Mesenchymal stem cell (in vitro differentiated cells and primary cell): ENCODE measurements around the gene TAL2.

ENCODE experiments used
- DNase-seq: peaks from one replicate; pipeline ENCODE4 v3.0.0-alpha.2; 2013
- H2AFZ ChIP-seq: one replicate; pipeline ENCODE4 v1.6.1; 2013; ENCODE audit warnings: low read depth, mild to moderate bottlenecking, control low read depth, inconsistent platforms, low read length, moderate library complexity
- H2AK5ac ChIP-seq: 2 replicates; pipeline ENCODE4 v1.6.1; 2013; ENCODE audit warnings: low read length, moderate library complexity, mild to moderate bottlenecking, inconsistent platforms; ENCODE audit not compliant: severe bottlenecking
- H2BK120ac ChIP-seq: one replicate; pipeline ENCODE4 v1.6.1; 2013; ENCODE audit warnings: low read depth, mild to moderate bottlenecking, inconsistent platforms, low read length, moderate library complexity
- H2BK12ac ChIP-seq, 2 experiments: one replicate each; pipeline ENCODE4 v1.6.1; 2013; ENCODE audit warnings: inconsistent platforms in 2 of 2, low read length in 2 of 2, mild to moderate bottlenecking in 2 of 2, moderate library complexity in 2 of 2, control low read depth in 1 of 2
- H2BK15ac ChIP-seq: one replicate; pipeline ENCODE4 v1.6.1; 2013; ENCODE audit warnings: mild to moderate bottlenecking, low read depth, inconsistent platforms; ENCODE audit not compliant: poor library complexity, severe bottlenecking
- H2BK5ac ChIP-seq: 2 replicates; pipeline ENCODE4 v1.6.1; 2013; ENCODE audit warnings: low read depth, mild to moderate bottlenecking, low read length, control low read depth, inconsistent platforms; ENCODE audit not compliant: poor library complexity, severe bottlenecking
- H3K14ac ChIP-seq, 2 experiments: one replicate each; pipeline ENCODE4 v1.6.1; 2013; ENCODE audit warnings: inconsistent platforms in 2 of 2, low read length in 2 of 2, control low read depth in 1 of 2, mild to moderate bottlenecking in 1 of 2, moderate library complexity in 1 of 2
- H3K18ac ChIP-seq, 2 experiments: one replicate each; pipeline ENCODE4 v1.6.1; 2013; ENCODE audit warnings: inconsistent platforms in 2 of 2, low read length in 2 of 2, control low read depth in 1 of 2, low read depth in 1 of 2, mild to moderate bottlenecking in 1 of 2
- H3K23ac ChIP-seq, 2 experiments: one replicate each; pipeline ENCODE4 v1.6.1; 2013; ENCODE audit warnings: inconsistent platforms in 2 of 2, low read length in 2 of 2, mild to moderate bottlenecking in 2 of 2, moderate library complexity in 2 of 2, control low read depth in 1 of 2
- H3K27ac ChIP-seq: 2 replicates; pipeline ENCODE4 v1.5.1; 2013; ENCODE audit warnings: mild to moderate bottlenecking, moderate library complexity, low read length, control low read depth, inconsistent platforms; ENCODE audit not compliant: poor library complexity, severe bottlenecking
- H3K27me3 ChIP-seq, 2 experiments: 2 replicates each; pipeline versions ENCODE4 v1.6.1 to v1.7.0; 2013; ENCODE audit warnings: low read length in 2 of 2, mild to moderate bottlenecking in 2 of 2, moderate library complexity in 2 of 2, control low read depth in 1 of 2, inconsistent platforms in 1 of 2; ENCODE audit not compliant: control insufficient read depth in 1 of 2, insufficient read depth in 1 of 2
- H3K36me3 ChIP-seq, 2 experiments: 2 replicates each; pipeline versions ENCODE4 v1.6.1 to v1.7.0; 2013; ENCODE audit warnings: low read length in 2 of 2, control low read depth in 1 of 2, inconsistent platforms in 1 of 2, low read depth in 1 of 2, mild to moderate bottlenecking in 1 of 2; ENCODE audit not compliant: insufficient read depth in 2 of 2, control insufficient read depth in 1 of 2
- H3K4ac ChIP-seq, 2 experiments: one replicate each; pipeline ENCODE4 v1.6.1; 2013; ENCODE audit warnings: inconsistent platforms in 2 of 2, low read length in 2 of 2, mild to moderate bottlenecking in 2 of 2, moderate library complexity in 2 of 2, control low read depth in 1 of 2, low read depth in 1 of 2
- H3K4me1 ChIP-seq: 2 replicates; pipeline ENCODE4 v1.6.1; 2013; ENCODE audit warnings: low read depth, low read length, control low read depth; ENCODE audit not compliant: control insufficient read depth, insufficient read depth
- H3K4me2 ChIP-seq: 2 replicates; pipeline ENCODE4 v1.6.1; 2013; ENCODE audit warnings: low read length, mild to moderate bottlenecking, inconsistent platforms; ENCODE audit not compliant: poor library complexity, severe bottlenecking
- H3K4me3 ChIP-seq, 2 experiments: 2 replicates each; pipeline versions ENCODE4 v1.5.1 to v1.7.0; 2013; ENCODE audit warnings: low read length in 2 of 2, mild to moderate bottlenecking in 2 of 2, control low read depth in 1 of 2, low read depth in 1 of 2; ENCODE audit not compliant: insufficient read depth in 1 of 2
- H3K79me1 ChIP-seq: replicated peaks from 2 replicates; pipeline ENCODE4 v1.6.1; 2013; ENCODE audit warnings: mild to moderate bottlenecking, control low read depth, low read length, inconsistent platforms; ENCODE audit not compliant: poor library complexity, severe bottlenecking
- H3K9ac ChIP-seq: 2 replicates; pipeline ENCODE4 v1.7.0; 2013; ENCODE audit warnings: mild to moderate bottlenecking, low read length, moderate library complexity
- H3K9me3 ChIP-seq: 2 replicates; pipeline ENCODE4 v1.7.0; 2013; ENCODE audit warnings: mild to moderate bottlenecking, low read length; ENCODE audit not compliant: control insufficient read depth
- H4K8ac ChIP-seq: one replicate; pipeline ENCODE4 v1.6.1; 2013; ENCODE audit warnings: inconsistent platforms, mild to moderate bottlenecking, low read length, moderate library complexity
- H4K91ac ChIP-seq: one replicate; pipeline ENCODE4 v1.6.1; 2013; ENCODE audit warnings: mild to moderate bottlenecking, low read length, inconsistent platforms
- WGBS: methylation state at CpG from one replicate; pipeline ENCODE4 v1.1.7; 2013; ENCODE audit warnings: mixed read lengths; 5-methylcytosine and 5-hydroxymethylcytosine counted together

The TAL2 gene

GRCh38 chr9:105706156-105706555 is 43.9 kb downstream of the TAL2 start:
- H3K27ac ChIP-seq: no peak overlapping the region
- no peak overlapping the region for H2BK12ac ChIP-seq
- no peak overlapping the region for H3K4me2 ChIP-seq
- no peak overlapping the region for H3K23ac ChIP-seq
- H3K27me3 ChIP-seq: no peaks in the 10 kb centered on the region
- DNase-seq: no peak
- no peak overlapping the region for H2AFZ ChIP-seq
- H3K79me1 ChIP-seq: peaks cover 3% of the 10 kb centered on the region
- H3K18ac ChIP-seq: no peak overlapping the region
- no peak overlapping the region for H2BK5ac ChIP-seq
- no peak overlapping the region for H4K8ac ChIP-seq
- H2BK120ac ChIP-seq: no peak overlapping the region
- H3K4me3 ChIP-seq: no peak overlapping the region
- no peak overlapping the region for H3K4ac ChIP-seq
- no peak overlapping the region for H4K91ac ChIP-seq
- no peak overlapping the region for H2BK15ac ChIP-seq
- H2AK5ac ChIP-seq: no peak overlapping the region
- no peak overlapping the region for H3K9ac ChIP-seq
- no peak overlapping the region for H3K14ac ChIP-seq
- WGBS: 99% methylated on average over 7 of the region's 8 CpGs
- H3K36me3 ChIP-seq: peaks cover 3 to 18% of the 10 kb centered on the region in 2 experiments
- H3K4me1 ChIP-seq: no peaks in the 10 kb centered on the region
- no peaks in the 10 kb centered on the region for H3K9me3 ChIP-seq

- WGBS: 93% methylated on average over 3 of the region's 3 CpGs
- no peak overlapping the region for H3K18ac ChIP-seq
- no peak overlapping the region for H3K4ac ChIP-seq
- H2BK15ac ChIP-seq: no peak overlapping the region
- no peaks in the 10 kb centered on the region for H3K79me1 ChIP-seq
- H3K4me1 ChIP-seq: peaks cover 6% of the 10 kb centered on the region
- no peak for DNase-seq
- H2BK12ac ChIP-seq: no peak overlapping the region
- H3K14ac ChIP-seq: no peak overlapping the region
- no peak overlapping the region for H3K23ac ChIP-seq
- no peaks in the 10 kb centered on the region for H3K27me3 ChIP-seq
- H4K8ac ChIP-seq: no peak overlapping the region
- H2AK5ac ChIP-seq: no peak overlapping the region
- peak overlapping the region; percentile 74 for H3K9ac ChIP-seq
- H2BK120ac ChIP-seq: no peak overlapping the region
- no peak overlapping the region for H4K91ac ChIP-seq
- peaks cover 3 to 18% of the 10 kb centered on the region in 2 experiments for H3K36me3 ChIP-seq
- no peak overlapping the region for H2BK5ac ChIP-seq
- no peaks in the 10 kb centered on the region for H3K9me3 ChIP-seq
- H3K4me2 ChIP-seq: no peak overlapping the region
- peak overlapping the region in 1 of 2 experiments; percentile 32 for H3K4me3 ChIP-seq
- no peak overlapping the region for H2AFZ ChIP-seq
- H3K27ac ChIP-seq: no peak overlapping the region
Observed at GRCh38 chr9:105708405-105708804, 46.1 kb downstream of the TAL2 start.

- Histone ChIP-seq H4K8ac (no peak overlapping the region), H2BK120ac (no peak overlapping the region), H3K14ac (no peak overlapping the region), H3K79me1 (peaks cover 2% of the 10 kb centered on the region), H2BK5ac (no peak overlapping the region), H3K27ac (no peak overlapping the region), H3K9me3 (peaks cover 15% of the 10 kb centered on the region), H3K4ac (no peak overlapping the region), H3K23ac (no peak overlapping the region), H2BK12ac (no peak overlapping the region), H2AK5ac (no peak overlapping the region), H3K27me3 (no peaks in the 10 kb centered on the region), H3K18ac (no peak overlapping the region), H3K4me3 (no peak overlapping the region), H2AFZ (no peak overlapping the region), H3K4me1 (peaks cover 6% of the 10 kb centered on the region), H3K4me2 (no peak overlapping the region), H3K9ac (no peak overlapping the region), H4K91ac (no peak overlapping the region), H3K36me3 (peaks cover 7 to 28% of the 10 kb centered on the region in 2 experiments), H2BK15ac (no peak overlapping the region)
- DNase-seq: no peak
- WGBS: 97% methylated on average over 9 of the region's 13 CpGs
Observed at GRCh38 chr9:105710638-105711037, 48.4 kb downstream of the TAL2 start.

GRCh38 chr9:105711867-105712266 is 49.6 kb downstream of the TAL2 start:
- Histone ChIP-seq H3K4me2 (no peak overlapping the region), H2BK12ac (no peak overlapping the region), H4K8ac (no peak overlapping the region), H3K4me3 (no peak overlapping the region), H3K4ac (no peak overlapping the region), H3K18ac (no peak overlapping the region), H3K27ac (no peak overlapping the region), H3K23ac (no peak overlapping the region), H3K9me3 (peaks cover 15% of the 10 kb centered on the region), H2BK15ac (no peak overlapping the region), H3K79me1 (peaks cover 2% of the 10 kb centered on the region), H2AFZ (no peak overlapping the region), H2BK5ac (no peak overlapping the region), H4K91ac (no peak overlapping the region), H3K9ac (no peak overlapping the region), H3K36me3 (peaks cover 7 to 24% of the 10 kb centered on the region in 2 experiments), H2AK5ac (no peak overlapping the region), H3K4me1 (peaks cover 6% of the 10 kb centered on the region), H3K14ac (no peak overlapping the region), H2BK120ac (no peak overlapping the region), H3K27me3 (no peaks in the 10 kb centered on the region)
- no peak for DNase-seq
- WGBS: 93% methylated on average over 6 of the region's 7 CpGs
